ENCODE measurements around the gene CHDH.

Gene CHDH

DNA sequence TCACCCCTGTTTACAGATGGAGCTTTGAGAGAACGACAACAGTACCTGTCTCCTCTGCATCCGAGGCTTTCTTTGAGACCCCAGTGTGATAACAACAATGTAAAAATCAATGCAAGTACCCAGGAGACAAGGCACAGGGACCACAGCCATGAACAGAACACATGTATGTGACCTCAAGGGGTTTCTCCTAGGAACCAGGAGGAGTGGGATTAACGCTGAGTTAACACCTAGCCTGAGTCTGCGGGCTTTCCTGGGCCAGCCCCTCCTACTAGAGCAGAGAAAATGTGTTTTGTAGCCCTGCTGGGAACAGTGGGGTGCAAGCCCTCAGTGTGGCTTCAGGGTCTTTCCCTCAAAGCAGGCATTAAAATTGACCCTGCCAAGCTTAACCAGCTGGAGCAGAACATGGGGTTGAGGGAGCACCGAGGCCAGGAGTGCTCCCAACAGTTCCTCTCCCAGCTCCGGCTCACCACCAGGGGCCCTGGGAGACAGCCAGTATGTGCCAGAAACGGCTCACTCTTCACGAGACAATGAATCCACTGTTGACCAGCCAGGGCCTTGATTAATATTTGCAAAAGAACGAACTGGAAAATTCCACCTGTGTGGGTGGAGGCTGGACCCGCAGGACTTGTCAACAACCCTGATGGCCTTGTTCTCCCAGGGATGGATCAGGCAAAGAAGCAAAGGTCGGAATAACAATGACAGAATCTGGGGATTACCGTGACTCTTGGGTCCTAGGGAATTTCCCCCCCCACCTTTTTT lies 3.6 kb downstream of the CHDH start:
- H2BK12ac ChIP-seq (ENCODE audit: low read length) = no peak overlapping the region
- no peak for DNase-seq (ENCODE audit: low spot score)
- no peak overlapping the region for H3K4ac ChIP-seq (ENCODE audit: low read length)
- no peak overlapping the region for H3K27ac ChIP-seq (replicated peaks; ENCODE audit: low read length)
- H4K8ac ChIP-seq (ENCODE audit: low read depth, low read length) = no peak overlapping the region
- peak overlapping the region; percentile 53 for H2AK5ac ChIP-seq (ENCODE audit: low read depth, low read length)
- no peak overlapping the region for H3K4me2 ChIP-seq (ENCODE audit: insufficient read depth, low read length, poor library complexity, severe bottlenecking)
- H2BK5ac ChIP-seq (ENCODE audit: low read length) = no peak overlapping the region
- no peak overlapping the region for H2BK15ac ChIP-seq (ENCODE audit: low read length)
- H3K36me3 ChIP-seq (replicated peaks in 1 of 2; ENCODE audit: control insufficient read depth in 2 of 2, insufficient read depth in 2 of 2, low read length in 2 of 2) = peaks cover 0 to 6% of the 10 kb centered on the region in 2 donors
- H3K23ac ChIP-seq (ENCODE audit: low read depth, low read length, poor library complexity) = no peak overlapping the region
- H3K4me3 ChIP-seq (ENCODE audit: low read length in 2 of 2) = no peak overlapping the region
- H3K14ac ChIP-seq (ENCODE audit: low read length) = peak overlapping the region; percentile 25
- H3K27me3 ChIP-seq (ENCODE audit: control insufficient read depth in 3 of 3, insufficient read depth in 3 of 3, low read depth in 1 of 3, low read length in 3 of 3) = peaks cover 0 to 9% (median 7%) of the 10 kb centered on the region in 3 experiments
- H3K4me1 ChIP-seq (ENCODE audit: control insufficient read depth in 2 of 2, insufficient read depth in 1 of 2, low read depth in 1 of 2, low read length in 2 of 2) = peaks cover 4 to 18% of the 10 kb centered on the region in 2 donors
- no CpG with 5 or more reads among the region's 12 CpGs for WGBS, 2 donors (ENCODE audit: extremely low coverage in 2 of 2, insufficient read length in 2 of 2, insufficient replicate concordance in 1 of 2)
- no peak overlapping the region for H2AFZ ChIP-seq (ENCODE audit: low read length)
- H2BK120ac ChIP-seq (ENCODE audit: low read depth, low read length) = no peak overlapping the region
- H3K9me3 ChIP-seq (replicated peaks in 1 of 2; ENCODE audit: control insufficient read depth in 2 of 2, insufficient read depth in 1 of 2, low read depth in 1 of 2, low read length in 2 of 2) = peaks cover 2 to 5% of the 10 kb centered on the region in 2 donors
- H3K18ac ChIP-seq (ENCODE audit: low read length) = peak overlapping the region; percentile 15
- H3K79me1 ChIP-seq (ENCODE audit: low read depth, low read length) = no peaks in the 10 kb centered on the region
- no peak overlapping the region for H4K91ac ChIP-seq (ENCODE audit: low read depth, low read length, poor library complexity)
- no peak overlapping the region for H3K9ac ChIP-seq (ENCODE audit: low read depth, low read length, poor library complexity)

DNA sequence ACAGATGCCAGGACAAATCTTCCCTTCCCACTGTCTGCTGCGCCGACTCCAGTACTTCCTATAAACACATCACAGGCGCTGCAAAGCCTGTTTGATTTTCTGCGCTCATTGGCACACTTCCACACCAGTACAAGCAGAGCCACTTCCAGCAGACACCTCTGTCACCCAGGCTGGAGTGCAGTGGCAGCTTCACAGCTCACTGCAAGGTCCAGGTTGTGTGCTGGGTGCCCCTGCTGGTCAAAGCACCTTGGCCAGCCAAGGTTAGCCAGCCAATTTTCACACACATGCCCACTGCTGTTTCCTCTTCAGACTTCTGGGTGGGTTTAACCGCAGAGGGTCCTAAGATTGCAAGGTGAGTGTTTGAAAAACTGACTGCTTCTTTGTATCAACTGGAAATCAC lies 4.9 kb downstream of the CHDH start:
- Histone ChIP-seq H3K36me3 (replicated peaks in 1 of 2; ENCODE audit: control insufficient read depth in 2 of 2, insufficient read depth in 2 of 2, low read length in 2 of 2) (peaks cover 2 to 6% of the 10 kb centered on the region in 2 donors), H3K4ac (ENCODE audit: low read length) (no peak overlapping the region), H2AK5ac (ENCODE audit: low read depth, low read length) (no peak overlapping the region), H2BK5ac (ENCODE audit: low read length) (no peak overlapping the region), H3K23ac (ENCODE audit: low read depth, low read length, poor library complexity) (no peak overlapping the region), H4K8ac (ENCODE audit: low read depth, low read length) (no peak overlapping the region), H3K4me1 (ENCODE audit: control insufficient read depth in 2 of 2, insufficient read depth in 1 of 2, low read depth in 1 of 2, low read length in 2 of 2) (peaks cover 0 to 14% of the 10 kb centered on the region in 2 donors), H3K9me3 (replicated peaks in 1 of 2; ENCODE audit: control insufficient read depth in 2 of 2, insufficient read depth in 1 of 2, low read depth in 1 of 2, low read length in 2 of 2) (no peaks in the 10 kb centered on the region), H3K79me1 (ENCODE audit: low read depth, low read length) (no peaks in the 10 kb centered on the region), H2AFZ (ENCODE audit: low read length) (no peak overlapping the region), H2BK15ac (ENCODE audit: low read length) (no peak overlapping the region), H2BK12ac (ENCODE audit: low read length) (no peak overlapping the region), H3K27ac (replicated peaks; ENCODE audit: low read length) (no peak overlapping the region), H4K91ac (ENCODE audit: low read depth, low read length, poor library complexity) (no peak overlapping the region), H3K18ac (ENCODE audit: low read length) (no peak overlapping the region), H3K14ac (ENCODE audit: low read length) (no peak overlapping the region), H3K4me3 (ENCODE audit: low read length in 2 of 2) (no peak overlapping the region), H3K27me3 (ENCODE audit: control insufficient read depth in 3 of 3, insufficient read depth in 3 of 3, low read depth in 1 of 3, low read length in 3 of 3) (no peaks in the 10 kb centered on the region), H3K9ac (ENCODE audit: low read depth, low read length, poor library complexity) (no peak overlapping the region), H3K4me2 (ENCODE audit: insufficient read depth, low read length, poor library complexity, severe bottlenecking) (no peak overlapping the region), H2BK120ac (ENCODE audit: low read depth, low read length) (no peak overlapping the region)
- no CpG with 5 or more reads among the region's 5 CpGs for WGBS, 2 donors (ENCODE audit: extremely low coverage in 2 of 2, insufficient read length in 2 of 2, insufficient replicate concordance in 1 of 2)
- no peak for DNase-seq (ENCODE audit: low spot score)

DNA sequence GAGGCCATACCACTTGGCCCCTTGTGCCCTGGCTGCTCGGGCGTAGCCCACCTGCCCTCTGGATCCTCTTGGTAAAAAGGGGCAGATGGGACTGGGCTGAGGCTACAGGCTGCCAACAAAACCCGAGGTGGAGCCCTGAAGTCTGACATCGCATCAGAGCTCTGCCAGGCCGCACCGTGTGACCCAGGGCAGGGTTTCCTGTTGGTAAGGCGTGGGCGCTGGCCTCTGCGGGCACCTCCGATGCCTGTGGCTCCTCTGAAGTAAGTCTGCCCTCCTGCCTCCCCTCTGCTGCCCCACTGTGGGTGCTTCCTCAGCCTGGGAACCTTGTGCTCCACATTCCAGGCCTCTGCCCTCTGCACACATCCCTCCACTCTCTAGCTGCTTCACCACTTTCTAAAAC lies 8.9 kb downstream of the CHDH start:
- Histone ChIP-seq H2AK5ac (ENCODE audit: low read depth, low read length) (no peak overlapping the region), H3K9me3 (replicated peaks in 1 of 2; ENCODE audit: control insufficient read depth in 2 of 2, insufficient read depth in 1 of 2, low read depth in 1 of 2, low read length in 2 of 2) (no peaks in the 10 kb centered on the region), H2BK5ac (ENCODE audit: low read length) (no peak overlapping the region), H3K36me3 (replicated peaks in 1 of 2; ENCODE audit: control insufficient read depth in 2 of 2, insufficient read depth in 2 of 2, low read length in 2 of 2) (peaks cover 2 to 6% of the 10 kb centered on the region in 2 donors), H4K8ac (ENCODE audit: low read depth, low read length) (no peak overlapping the region), H2BK120ac (ENCODE audit: low read depth, low read length) (no peak overlapping the region), H3K4me2 (ENCODE audit: insufficient read depth, low read length, poor library complexity, severe bottlenecking) (no peak overlapping the region), H3K79me1 (ENCODE audit: low read depth, low read length) (no peaks in the 10 kb centered on the region), H3K23ac (ENCODE audit: low read depth, low read length, poor library complexity) (no peak overlapping the region), H3K4ac (ENCODE audit: low read length) (no peak overlapping the region), H3K4me3 (ENCODE audit: low read length in 2 of 2) (no peak overlapping the region), H3K18ac (ENCODE audit: low read length) (no peak overlapping the region), H2BK15ac (ENCODE audit: low read length) (no peak overlapping the region), H2BK12ac (ENCODE audit: low read length) (no peak overlapping the region), H3K27me3 (ENCODE audit: control insufficient read depth in 3 of 3, insufficient read depth in 3 of 3, low read depth in 1 of 3, low read length in 3 of 3) (no peaks in the 10 kb centered on the region), H3K9ac (ENCODE audit: low read depth, low read length, poor library complexity) (no peak overlapping the region), H4K91ac (ENCODE audit: low read depth, low read length, poor library complexity) (no peak overlapping the region), H3K4me1 (ENCODE audit: control insufficient read depth in 2 of 2, insufficient read depth in 1 of 2, low read depth in 1 of 2, low read length in 2 of 2) (no peaks in the 10 kb centered on the region), H3K14ac (ENCODE audit: low read length) (no peak overlapping the region), H2AFZ (ENCODE audit: low read length) (no peak overlapping the region), H3K27ac (replicated peaks; ENCODE audit: low read length) (no peak overlapping the region)
- no CpG with 5 or more reads among the region's 10 CpGs for WGBS, 2 donors (ENCODE audit: extremely low coverage in 2 of 2, insufficient read length in 2 of 2, insufficient replicate concordance in 1 of 2)
- no peak for DNase-seq (ENCODE audit: low spot score)

DNA sequence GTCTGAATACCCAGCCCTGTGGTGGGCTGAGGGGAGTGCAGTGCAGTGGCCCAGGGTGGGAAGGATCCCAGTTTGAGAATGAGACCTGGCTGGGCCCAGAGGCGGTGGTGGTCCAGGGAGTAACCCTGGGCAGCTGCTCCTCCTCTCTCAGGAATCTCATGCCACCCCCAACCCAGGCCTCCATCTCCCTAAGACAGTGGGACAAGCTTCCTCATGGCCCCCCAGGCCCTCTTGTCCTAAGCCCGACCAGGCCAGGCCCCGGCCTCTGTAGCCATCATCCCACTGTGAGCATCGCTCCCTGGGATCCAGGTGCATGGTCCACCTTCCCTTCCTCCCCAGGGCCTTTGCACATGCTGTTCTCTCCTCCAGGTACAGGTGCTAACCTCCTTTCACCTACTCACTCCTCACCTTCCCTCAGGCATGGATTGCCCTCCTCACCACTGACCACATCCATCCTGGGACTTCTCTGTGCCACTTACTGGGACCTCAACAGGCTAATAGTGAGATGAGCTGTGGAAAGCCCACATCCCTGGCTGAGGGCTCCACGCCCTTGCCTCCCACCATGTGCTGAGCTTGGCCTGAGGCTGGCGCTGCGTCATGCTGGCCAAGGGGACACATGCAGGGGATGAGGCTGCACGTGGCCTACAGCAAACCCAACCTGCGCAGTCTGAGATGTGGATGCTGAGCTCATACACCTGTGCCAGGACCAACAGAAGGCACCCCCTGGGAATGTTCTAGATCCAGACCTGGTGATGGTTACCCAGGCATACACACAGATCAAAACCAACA lies 9.9 kb downstream of the CHDH start:
- Histone ChIP-seq H3K27ac (replicated peaks; ENCODE audit: low read length) (no peak overlapping the region), H3K23ac (ENCODE audit: low read depth, low read length, poor library complexity) (peak overlapping the region; percentile 57), H3K18ac (ENCODE audit: low read length) (no peak overlapping the region), H3K14ac (ENCODE audit: low read length) (no peak overlapping the region), H3K4me1 (ENCODE audit: control insufficient read depth in 2 of 2, insufficient read depth in 1 of 2, low read depth in 1 of 2, low read length in 2 of 2) (no peaks in the 10 kb centered on the region), H3K79me1 (ENCODE audit: low read depth, low read length) (peaks cover under 1% of the 10 kb centered on the region), H3K27me3 (ENCODE audit: control insufficient read depth in 3 of 3, insufficient read depth in 3 of 3, low read depth in 1 of 3, low read length in 3 of 3) (no peaks in the 10 kb centered on the region), H3K36me3 (replicated peaks in 1 of 2; ENCODE audit: control insufficient read depth in 2 of 2, insufficient read depth in 2 of 2, low read length in 2 of 2) (peaks cover 2 to 6% of the 10 kb centered on the region in 2 donors), H2BK120ac (ENCODE audit: low read depth, low read length) (no peak overlapping the region), H2BK12ac (ENCODE audit: low read length) (no peak overlapping the region), H3K4me2 (ENCODE audit: insufficient read depth, low read length, poor library complexity, severe bottlenecking) (no peak overlapping the region), H3K4me3 (ENCODE audit: low read length in 2 of 2) (peak overlapping the region in 1 of 2 donors; percentile 46), H4K91ac (ENCODE audit: low read depth, low read length, poor library complexity) (no peak overlapping the region), H3K9ac (ENCODE audit: low read depth, low read length, poor library complexity) (peak overlapping the region; percentile 4), H2BK15ac (ENCODE audit: low read length) (no peak overlapping the region), H3K4ac (ENCODE audit: low read length) (no peak overlapping the region), H2BK5ac (ENCODE audit: low read length) (no peak overlapping the region), H2AFZ (ENCODE audit: low read length) (no peak overlapping the region), H4K8ac (ENCODE audit: low read depth, low read length) (no peak overlapping the region), H3K9me3 (replicated peaks in 1 of 2; ENCODE audit: control insufficient read depth in 2 of 2, insufficient read depth in 1 of 2, low read depth in 1 of 2, low read length in 2 of 2) (no peaks in the 10 kb centered on the region), H2AK5ac (ENCODE audit: low read depth, low read length) (no peak overlapping the region)
- no peak for DNase-seq (ENCODE audit: low spot score)
- no CpG with 5 or more reads among the region's 9 CpGs for WGBS, 2 donors (ENCODE audit: extremely low coverage in 2 of 2, insufficient read length in 2 of 2, insufficient replicate concordance in 1 of 2)
